SK-N-MC (cell line): Measurements from ENCODE around the gene C4B.

Experiments
- FOXP2 ChIP-seq: optimal IDR thresholded peaks from 2 replicates; pipeline ENCODE3; 2011; ENCODE audit warnings: mild to moderate bottlenecking, moderate library complexity; ENCODE audit not compliant: insufficient read depth; ENCODE audit errors: extremely low read length, control extremely low read depth
- POLR2AphosphoS5 ChIP-seq: IDR thresholded peaks from 2 replicates; pipeline ENCODE4 v1.6.1; 2012; ENCODE audit warnings: mild to moderate bottlenecking, low read depth, low read length, borderline replicate concordance

DNA sequence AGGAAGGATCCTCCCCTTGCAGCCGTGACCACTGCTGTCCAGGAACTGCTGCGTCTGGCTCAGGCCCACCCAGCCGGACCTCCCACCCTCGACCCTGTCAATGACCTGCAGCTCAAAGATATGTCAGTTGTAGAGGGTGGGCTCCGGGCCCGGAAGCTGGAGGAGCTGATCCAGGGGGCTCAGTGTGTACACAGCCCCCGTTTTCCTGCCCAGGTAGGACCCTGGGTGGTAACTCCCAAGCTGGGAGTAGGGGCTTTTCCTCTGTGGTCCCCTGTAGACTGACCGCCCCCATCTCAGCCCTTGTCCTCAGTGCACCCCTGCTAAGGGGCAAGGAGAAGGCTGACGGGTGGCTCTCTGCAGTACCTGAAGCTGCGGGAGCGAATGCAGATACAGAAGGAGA is 46.3 kb upstream of the C4B start:
- TF ChIP-seq FOXP2 (no peak), POLR2AphosphoS5 (no peak)
